ENCODE measurements around the gene FGG. TPM values are rescaled to one million over a fixed set of nuclear protein-coding genes. Genes with fewer than 3 reads are reported as not detected.

Gene FGG
- not detected for total RNA-seq

GRCh38 chr4:154612472-154613414 lies at the start of gene FGG:
FGG (minus strand) TSS chr4:154612656; CDS start chr4:154612609, 47 bp downstream.

DNA sequence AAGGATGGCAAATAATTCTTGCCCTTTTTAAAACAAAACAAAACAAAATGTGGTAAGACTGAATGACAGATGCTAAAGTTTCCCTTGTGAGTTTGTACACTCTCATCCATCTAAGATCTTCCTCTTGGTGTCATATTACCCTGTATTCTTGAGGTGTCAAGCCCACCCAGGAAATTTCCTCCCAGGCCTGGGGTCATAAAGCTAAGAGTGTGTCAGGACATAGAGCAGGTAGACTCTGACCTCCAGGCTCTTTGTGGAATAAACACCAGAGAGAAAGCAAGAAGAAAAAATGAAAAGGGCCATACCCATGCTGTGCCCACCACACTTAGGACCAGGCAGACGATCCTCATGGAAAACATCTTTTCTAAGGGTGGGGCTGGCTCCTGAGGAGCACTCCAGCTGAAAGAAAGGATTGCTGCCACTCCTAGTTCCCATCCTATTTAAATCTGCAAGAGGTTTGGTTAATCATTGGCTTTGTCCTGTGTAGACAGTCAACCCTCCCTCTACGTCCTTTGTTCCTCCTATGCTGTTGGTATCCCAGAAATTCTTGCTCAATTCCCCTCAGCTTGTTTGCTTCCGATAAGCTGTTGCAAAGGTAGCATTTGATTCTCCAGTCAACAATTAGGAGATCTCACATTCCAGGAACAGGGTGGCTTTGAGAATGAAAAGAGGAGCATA lies 22.0 kb downstream of the FGG start, which contains the start of gene FGA:
FGA (minus strand) TSS at position 414 of the 678 bp plus-strand sequence; CDS start at position 359, 55 bp downstream.

GRCh38 chr4:154562697-154563254 lies 49.7 kb downstream of the FGG start, which contains the start of gene FGB:
FGB (plus strand) TSS chr4:154563011; CDS start chr4:154563019, 8 bp downstream.

Other genes starting within 250 kb of the FGG start
- 16.0 TPM for gene DCHS2, start 120.9 kb downstream of the FGG start, total RNA-seq
- gene PLRG1, start 62.3 kb downstream of the FGG start, total RNA-seq = 78.3 TPM
- not detected for gene FGB, start 49.6 kb downstream of the FGG start, total RNA-seq
- not detected for gene FGA, start 21.9 kb downstream of the FGG start, total RNA-seq
- 7.0 TPM for gene LRAT, start 131.3 kb upstream of the FGG start, total RNA-seq
- gene RBM46, start 168.6 kb upstream of the FGG start, total RNA-seq = not detected